Gastroesophageal sphincter (tissue), 3 donors: Measurements from ENCODE around the gene UTP20.

Experiments
- EP300 ChIP-seq: sonication (generic); formaldehyde crosslinking; IDR thresholded peaks from one replicate; pipeline ENCODE4 v1.6.1; 2017; ENCODE audit warnings: antibody characterized with exemption, mild to moderate bottlenecking
- POLR2A ChIP-seq, 2 donors: fragments of 450-650 bp; IDR thresholded peaks; one replicate each; pipeline ENCODE4 v1.6.1; 2017; ENCODE audit warnings: antibody characterized with exemption in 2 of 2, mild to moderate bottlenecking in 2 of 2, moderate library complexity in 1 of 2
- POLR2AphosphoS5 ChIP-seq: sonication (generic); formaldehyde crosslinking; IDR thresholded peaks from one replicate; pipeline ENCODE4 v1.6.1; 2017; ENCODE audit warnings: antibody characterized with exemption
- TF ChIP-seq, protein P1 (sequence below), 4 experiments: fragments of 200-600 bp in 2 of 4; fragments of 450-650 bp in 2 of 4; sonication (generic) in 1 of 4; IDR thresholded peaks; one replicate each; pipeline ENCODE4 v1.5.1; 2017 to 2019; ENCODE audit warnings: antibody characterized with exemption in 4 of 4, mild to moderate bottlenecking in 2 of 4, moderate library complexity in 2 of 4

DNA sequence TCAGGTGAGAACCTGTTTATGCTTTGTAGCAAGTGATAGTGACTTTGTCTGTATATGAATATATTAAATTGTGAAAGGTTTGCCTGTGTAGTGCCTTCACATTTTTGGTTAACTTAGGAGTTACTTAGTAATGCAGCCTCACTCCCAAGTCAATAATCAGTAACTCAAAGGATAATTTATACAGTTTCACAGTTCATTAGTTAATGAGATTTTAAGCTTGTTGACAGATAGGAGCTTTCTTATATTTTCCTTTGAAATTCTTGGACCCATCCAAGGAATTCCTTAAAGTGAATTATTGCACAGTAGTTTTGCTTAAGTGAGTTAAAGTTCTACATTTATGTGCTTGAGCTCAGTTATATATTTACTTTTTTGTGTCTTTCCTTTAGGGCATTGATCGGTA is 50.7 kb downstream of the UTP20 start:
- TF ChIP-seq POLR2A (IDR thresholded peaks at IDR 0.05): no peak
- TF ChIP-seq, protein P1, sequence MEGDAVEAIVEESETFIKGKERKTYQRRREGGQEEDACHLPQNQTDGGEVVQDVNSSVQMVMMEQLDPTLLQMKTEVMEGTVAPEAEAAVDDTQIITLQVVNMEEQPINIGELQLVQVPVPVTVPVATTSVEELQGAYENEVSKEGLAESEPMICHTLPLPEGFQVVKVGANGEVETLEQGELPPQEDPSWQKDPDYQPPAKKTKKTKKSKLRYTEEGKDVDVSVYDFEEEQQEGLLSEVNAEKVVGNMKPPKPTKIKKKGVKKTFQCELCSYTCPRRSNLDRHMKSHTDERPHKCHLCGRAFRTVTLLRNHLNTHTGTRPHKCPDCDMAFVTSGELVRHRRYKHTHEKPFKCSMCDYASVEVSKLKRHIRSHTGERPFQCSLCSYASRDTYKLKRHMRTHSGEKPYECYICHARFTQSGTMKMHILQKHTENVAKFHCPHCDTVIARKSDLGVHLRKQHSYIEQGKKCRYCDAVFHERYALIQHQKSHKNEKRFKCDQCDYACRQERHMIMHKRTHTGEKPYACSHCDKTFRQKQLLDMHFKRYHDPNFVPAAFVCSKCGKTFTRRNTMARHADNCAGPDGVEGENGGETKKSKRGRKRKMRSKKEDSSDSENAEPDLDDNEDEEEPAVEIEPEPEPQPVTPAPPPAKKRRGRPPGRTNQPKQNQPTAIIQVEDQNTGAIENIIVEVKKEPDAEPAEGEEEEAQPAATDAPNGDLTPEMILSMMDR (IDR thresholded peaks at IDR 0.05): no peak
- TF ChIP-seq EP300: no peak
- no peak for TF ChIP-seq POLR2AphosphoS5
